CD8-positive, alpha-beta memory T cell (primary cell): ENCODE measurements around the gene IL4. TPM values are rescaled to one million over a fixed set of nuclear protein-coding genes. Genes with fewer than 3 reads are reported as not detected.
"Not testable (repeated sequence)": the region's sequence is repeated elsewhere in the genome, so short reads cannot be mapped to it uniquely, and the experiment has no call there.

Source experiments
- CTCF ChIA-PET: fragments of 350-600 bp; sonication (Branson Sonifier 250); formaldehyde crosslinking; loops from one replicate; lab custom pipeline; 2021; ENCODE audit warnings: antibody characterized with exemption; lab: Charles Lee
- POLR2A ChIA-PET: fragments of 350-600 bp; sonication (Branson Sonifier 250); formaldehyde crosslinking; loops from one replicate; lab custom pipeline; 2021; ENCODE audit warnings: antibody characterized with exemption; lab: Charles Lee
- DNase-seq, 5 donors: peaks; one replicate each; pipeline versions ENCODE4 v3.0.0 to v3.0.0-alpha.2; 2020 to 2022; ENCODE audit warnings: mixed read lengths in 1 of 5
- H3K27ac ChIP-seq: one replicate; pipeline ENCODE4 v1.7.0; 2013; ENCODE audit warnings: low read depth, mild to moderate bottlenecking, low read length, moderate library complexity
- H3K27me3 ChIP-seq: 2 replicates; pipeline ENCODE4 v1.7.0; 2013; ENCODE audit warnings: low read length, mild to moderate bottlenecking; ENCODE audit not compliant: insufficient read depth, poor library complexity, severe bottlenecking
- H3K36me3 ChIP-seq: 2 replicates; pipeline ENCODE4 v1.7.0; 2013; ENCODE audit warnings: mild to moderate bottlenecking, low read length, moderate library complexity; ENCODE audit not compliant: insufficient read depth
- H3K4me1 ChIP-seq: 2 replicates; pipeline ENCODE4 v1.7.0; 2013; ENCODE audit warnings: mild to moderate bottlenecking, low read length, moderate library complexity; ENCODE audit not compliant: insufficient read depth
- H3K4me3 ChIP-seq: 2 replicates; pipeline ENCODE4 v1.7.0; 2013; ENCODE audit warnings: mild to moderate bottlenecking, low read length
- H3K9me3 ChIP-seq: 2 replicates; pipeline ENCODE4 v1.7.0; 2013; ENCODE audit warnings: mild to moderate bottlenecking, low read length
- H3K27ac Mint-ChIP-seq, 8 donors: one replicate each; pipeline ENCODE4 v1.8.0; 2020 to 2021; ENCODE audit warnings: mixed read lengths in 8 of 8, mild to moderate bottlenecking in 6 of 8, inconsistent platforms in 3 of 8, moderate library complexity in 3 of 8
- H3K27me3 Mint-ChIP-seq, 2 donors: one replicate each; pipeline ENCODE4 v1.8.0; 2020 to 2021; ENCODE audit warnings: mixed read lengths in 2 of 2, mild to moderate bottlenecking in 1 of 2, moderate library complexity in 1 of 2
- H3K36me3 Mint-ChIP-seq, 3 donors: one replicate each; pipeline ENCODE4 v1.8.0; 2020 to 2021; ENCODE audit warnings: mixed read lengths in 3 of 3, inconsistent platforms in 1 of 3, mild to moderate bottlenecking in 1 of 3
- H3K4me1 Mint-ChIP-seq, 3 donors: one replicate each; pipeline ENCODE4 v1.8.0; 2020 to 2021; ENCODE audit warnings: mixed read lengths in 3 of 3, inconsistent platforms in 1 of 3, mild to moderate bottlenecking in 1 of 3
- H3K4me3 Mint-ChIP-seq, 7 donors: one replicate each; pipeline ENCODE4 v1.8.0; 2020 to 2021; ENCODE audit warnings: mixed read lengths in 7 of 7, mild to moderate bottlenecking in 6 of 7, moderate library complexity in 4 of 7, inconsistent platforms in 2 of 7
- H3K9me3 Mint-ChIP-seq, 5 donors: one replicate each; pipeline ENCODE4 v1.8.0; 2020 to 2022; ENCODE audit warnings: mixed read lengths in 5 of 5, mild to moderate bottlenecking in 3 of 5, moderate library complexity in 2 of 5, inconsistent platforms in 1 of 5
- polyA plus RNA-seq: library from polyadenylated mRNA; unstranded; fragments of 300-500 nt; fragmentation: Illumina TruSeq; gene quantifications from one replicate; pipeline ENCODE4 v1.2.3, GENCODE V29; 2021
- total RNA-seq, 2 experiments: library from RNA; stranded (reverse); gene quantifications; one replicate each; pipeline ENCODE4 v1.2.3, GENCODE V29; 2021

The IL4 gene
- total RNA-seq (1 to 10 TPM; 6.4 to 6.8 TPM), polyA plus RNA-seq (not detected)

DNA sequence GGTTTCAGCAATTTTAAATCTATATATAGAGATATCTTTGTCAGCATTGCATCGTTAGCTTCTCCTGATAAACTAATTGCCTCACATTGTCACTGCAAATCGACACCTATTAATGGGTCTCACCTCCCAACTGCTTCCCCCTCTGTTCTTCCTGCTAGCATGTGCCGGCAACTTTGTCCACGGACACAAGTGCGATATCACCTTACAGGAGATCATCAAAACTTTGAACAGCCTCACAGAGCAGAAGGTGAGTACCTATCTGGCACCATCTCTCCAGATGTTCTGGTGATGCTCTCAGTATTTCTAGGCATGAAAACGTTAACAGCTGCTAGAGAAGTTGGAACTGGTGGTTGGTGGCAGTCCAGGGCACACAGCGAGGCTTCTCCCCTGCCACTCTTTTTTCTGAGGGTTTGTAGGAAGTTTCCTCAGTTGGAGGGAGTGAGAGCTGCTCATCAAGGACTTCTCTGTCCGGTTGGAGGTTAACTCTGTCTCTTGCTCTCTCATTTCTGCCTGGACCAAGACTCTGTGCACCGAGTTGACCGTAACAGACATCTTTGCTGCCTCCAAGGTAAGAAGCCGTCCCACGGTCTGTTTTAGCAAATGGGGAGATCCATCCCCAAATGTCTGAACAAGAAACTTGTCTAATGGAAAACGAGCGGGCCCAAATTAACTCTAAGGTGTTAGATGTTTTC is at the start of gene IL4:
TSS of gene IL4 (plus strand) at position 51 of the 692 bp plus-strand sequence. CDS start at position 113, 62 bp downstream.
- CTCF ChIA-PET = no interaction called here
- Mint-ChIP-seq H3K9me3 (no peaks in the 10 kb centered on the region), H3K27me3 (peaks cover 0 to 5% of the 10 kb centered on the region in 2 donors), H3K27ac (peak within 1 kb of the TSS; percentile 27 to 97 (median 74)), H3K36me3 (no peaks in the 10 kb centered on the region), H3K4me1 (peaks cover 18 to 37% (median 36%) of the 10 kb centered on the region in 3 donors), H3K4me3 (peak within 1 kb of the TSS; percentile 42 to 88 (median 59))
- Histone ChIP-seq H3K36me3 (no peaks in the 10 kb centered on the region), H3K4me3 (no peak within 1 kb of the TSS), H3K27me3 (no peaks in the 10 kb centered on the region), H3K27ac (peak within 1 kb of the TSS; percentile 28), H3K9me3 (no peaks in the 10 kb centered on the region), H3K4me1 (peaks cover 9% of the 10 kb centered on the region)
- POLR2A ChIA-PET = no interaction called here
- DNase-seq = no peak

DNA sequence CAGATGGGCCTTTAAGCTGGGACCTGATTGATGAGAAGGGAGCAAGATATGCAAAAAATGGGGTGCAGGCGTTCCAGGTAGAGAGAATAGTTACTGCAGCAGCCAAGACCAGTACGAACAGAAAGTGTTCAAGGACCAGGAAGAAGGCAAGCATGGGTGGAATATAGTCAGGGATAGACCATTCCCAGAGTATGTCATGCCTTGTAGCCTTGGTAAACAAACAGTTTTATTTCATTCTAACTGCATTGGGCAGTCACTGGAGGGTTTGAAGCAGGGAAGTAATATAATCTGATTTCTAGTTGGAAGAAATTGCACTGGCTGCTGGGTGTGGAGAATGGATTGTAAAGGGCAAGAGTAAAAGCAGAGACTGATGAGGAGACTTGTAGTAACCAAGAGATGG is 46.3 kb upstream of the IL4 start:
- Mint-ChIP-seq H3K4me3 (no peak overlapping the region), H3K27ac (peak overlapping the region in 3 of 8 donors; percentile 11 to 47 (median 43)), H3K4me1 (peaks cover 15 to 22% (median 19%) of the 10 kb centered on the region in 3 donors), H3K27me3 (no peaks in the 10 kb centered on the region), H3K9me3 (no peaks in the 10 kb centered on the region), H3K36me3 (peaks cover 0 to 50% (median 21%) of the 10 kb centered on the region in 3 donors)
- no peak for DNase-seq
- ChIA-PET CTCF (no interaction called here), POLR2A (no interaction called here)
- no peak overlapping the region for H3K27ac ChIP-seq
- no peaks in the 10 kb centered on the region for H3K9me3 ChIP-seq
- H3K4me3 ChIP-seq = no peak overlapping the region
- H3K4me1 ChIP-seq = no peaks in the 10 kb centered on the region
- H3K27me3 ChIP-seq = no peaks in the 10 kb centered on the region
- no peaks in the 10 kb centered on the region for H3K36me3 ChIP-seq

DNA sequence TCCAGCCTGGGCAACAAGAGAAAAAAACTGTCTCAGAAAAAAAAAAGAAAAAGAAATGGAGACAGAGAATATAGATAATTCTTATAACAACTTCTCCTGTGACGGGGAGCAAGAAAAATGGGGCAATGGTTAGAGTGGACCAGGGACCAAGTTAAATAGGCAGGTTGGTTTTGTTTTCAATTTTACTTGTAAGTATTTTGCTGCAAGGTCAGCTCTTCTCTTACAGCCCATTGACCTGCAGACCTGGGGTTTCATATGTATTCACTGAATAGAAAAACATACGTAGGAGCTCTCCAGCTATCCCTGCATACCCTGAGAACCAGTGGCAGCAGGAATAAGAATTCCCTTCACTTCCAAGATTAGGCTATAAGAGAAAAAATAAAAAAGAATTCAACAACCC is 45.0 kb upstream of the IL4 start:
- no peak overlapping the region for H3K27ac ChIP-seq
- H3K36me3 ChIP-seq = no peaks in the 10 kb centered on the region
- no peaks in the 10 kb centered on the region for H3K9me3 ChIP-seq
- no peak overlapping the region for H3K4me3 ChIP-seq
- CTCF ChIA-PET = no interaction called here
- H3K4me1 Mint-ChIP-seq = peaks cover 15 to 22% (median 19%) of the 10 kb centered on the region in 3 donors
- H3K27ac Mint-ChIP-seq = peak overlapping the region in 2 of 8 donors; percentile 47 to 68
- POLR2A ChIA-PET = no interaction called here
- no peak for DNase-seq
- H3K4me3 Mint-ChIP-seq = no peak overlapping the region
- peaks cover 0 to 45% (median 12%) of the 10 kb centered on the region in 3 donors for H3K36me3 Mint-ChIP-seq
- H3K9me3 Mint-ChIP-seq = no peaks in the 10 kb centered on the region
- no peaks in the 10 kb centered on the region for H3K27me3 Mint-ChIP-seq
- no peaks in the 10 kb centered on the region for H3K27me3 ChIP-seq
- no peaks in the 10 kb centered on the region for H3K4me1 ChIP-seq

DNA sequence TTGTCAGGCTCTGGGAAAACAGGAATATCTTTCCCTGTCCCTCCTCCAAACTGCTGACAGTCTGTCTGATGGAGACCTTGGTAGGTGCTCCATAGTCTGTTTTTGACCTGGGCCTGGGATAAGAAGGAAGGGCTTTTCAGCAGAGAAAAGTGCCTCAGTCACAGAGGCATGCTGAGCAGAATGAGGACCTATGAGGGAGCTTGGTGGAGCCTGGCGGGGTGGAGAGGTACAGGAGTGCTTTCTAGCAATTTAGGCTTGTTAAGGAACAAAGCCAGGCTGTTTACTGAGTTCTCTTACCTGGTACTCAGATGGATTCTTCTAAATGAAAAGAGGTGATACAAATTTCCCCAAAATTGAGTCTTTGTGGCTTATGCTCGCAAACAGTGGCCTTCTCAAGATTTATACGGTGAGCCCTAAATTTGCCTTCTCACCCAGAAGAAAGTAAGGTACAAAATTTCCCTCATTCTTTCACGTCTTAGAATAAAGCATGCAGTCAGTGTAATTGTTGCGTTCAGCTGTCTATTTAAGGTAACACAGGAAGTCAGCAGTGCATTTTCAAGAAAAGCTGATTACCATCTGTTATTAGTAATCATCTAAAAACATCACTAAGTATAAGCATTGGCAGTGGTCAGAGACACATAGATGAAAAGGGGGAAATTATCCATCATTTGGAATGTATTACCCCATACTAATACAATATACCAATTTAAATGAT is 44.4 kb upstream of the IL4 start:
- Mint-ChIP-seq H3K4me1 (peaks cover 15 to 22% (median 19%) of the 10 kb centered on the region in 3 donors), H3K27me3 (no peaks in the 10 kb centered on the region), H3K9me3 (no peaks in the 10 kb centered on the region), H3K4me3 (peak overlapping the region in 2 of 7 donors; percentile 7 to 61), H3K36me3 (peaks cover 0 to 44% (median 12%) of the 10 kb centered on the region in 3 donors), H3K27ac (peak overlapping the region in 5 of 8 donors; percentile 44 to 85 (median 48))
- Histone ChIP-seq H3K4me3 (no peak overlapping the region), H3K27ac (no peak overlapping the region), H3K27me3 (no peaks in the 10 kb centered on the region), H3K36me3 (no peaks in the 10 kb centered on the region), H3K4me1 (no peaks in the 10 kb centered on the region), H3K9me3 (no peaks in the 10 kb centered on the region)
- no peak for DNase-seq
- CTCF ChIA-PET = no interaction called here
- POLR2A ChIA-PET = no interaction called here

DNA sequence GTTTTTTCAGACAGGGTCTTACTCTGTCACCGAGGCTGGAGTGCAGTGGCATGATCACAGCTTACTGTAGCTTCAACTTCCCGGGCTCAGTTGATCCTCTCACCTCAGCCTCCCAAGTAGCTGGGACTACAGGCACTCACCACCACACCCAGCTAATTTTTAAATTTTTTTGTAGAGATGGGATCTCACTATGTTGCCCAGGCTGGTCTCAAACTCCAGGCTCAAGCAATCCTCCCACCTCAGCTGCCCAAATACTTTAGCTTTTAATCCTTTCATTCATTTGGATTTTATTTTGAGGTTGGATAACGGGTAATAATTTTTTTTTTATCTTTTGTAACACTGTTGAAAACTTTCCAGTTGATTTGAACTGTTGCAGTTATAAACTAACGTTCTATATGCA is 40.2 kb upstream of the IL4 start:
- POLR2A ChIA-PET, H3K27me3 Mint-ChIP-seq, DNase-seq, H3K9me3 ChIP-seq, H3K4me1 ChIP-seq, H3K4me3 ChIP-seq, H3K27me3 ChIP-seq, H3K4me3 Mint-ChIP-seq, H3K9me3 Mint-ChIP-seq, H3K27ac Mint-ChIP-seq, H3K27ac ChIP-seq, CTCF ChIA-PET: not testable (repeated sequence)
- peaks cover 10 to 19% (median 18%) of the 10 kb centered on the region in 3 donors for H3K4me1 Mint-ChIP-seq
- peaks cover 16% of the 10 kb centered on the region for H3K36me3 ChIP-seq
- peaks cover 8 to 57% (median 25%) of the 10 kb centered on the region in 3 donors for H3K36me3 Mint-ChIP-seq

DNA sequence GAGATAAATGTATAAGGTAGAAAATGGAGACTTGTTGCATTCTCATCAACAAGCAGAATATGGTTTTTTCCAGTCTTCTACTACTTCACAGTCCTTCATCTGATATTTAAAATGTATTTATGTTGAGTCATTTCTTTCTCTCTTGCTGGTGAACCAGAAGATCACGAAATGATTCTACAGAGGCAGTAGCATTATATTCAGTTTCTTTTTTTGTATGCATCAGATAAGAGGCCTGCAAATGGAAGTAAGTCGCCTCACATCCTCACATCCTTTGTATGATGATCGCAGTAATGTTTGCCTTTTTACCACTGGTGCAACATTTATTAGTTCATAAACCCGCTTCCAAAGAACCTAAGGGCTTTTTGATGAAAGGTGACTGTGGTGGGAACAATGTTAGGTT is 37.9 kb upstream of the IL4 start:
- Histone ChIP-seq H3K4me3 (no peak overlapping the region), H3K9me3 (no peaks in the 10 kb centered on the region), H3K36me3 (peaks cover 32% of the 10 kb centered on the region), H3K4me1 (no peaks in the 10 kb centered on the region), H3K27me3 (no peaks in the 10 kb centered on the region), H3K27ac (no peak overlapping the region)
- no peaks in the 10 kb centered on the region for H3K9me3 Mint-ChIP-seq
- POLR2A ChIA-PET = no interaction called here
- no peak overlapping the region for H3K4me3 Mint-ChIP-seq
- CTCF ChIA-PET = no interaction called here
- H3K27me3 Mint-ChIP-seq = no peaks in the 10 kb centered on the region
- peaks cover 9 to 64% (median 29%) of the 10 kb centered on the region in 3 donors for H3K36me3 Mint-ChIP-seq
- DNase-seq = no peak
- peaks cover 0 to 8% (median 7%) of the 10 kb centered on the region in 3 donors for H3K4me1 Mint-ChIP-seq
- H3K27ac Mint-ChIP-seq = peak overlapping the region in 1 of 8 donors; percentile 2

DNA sequence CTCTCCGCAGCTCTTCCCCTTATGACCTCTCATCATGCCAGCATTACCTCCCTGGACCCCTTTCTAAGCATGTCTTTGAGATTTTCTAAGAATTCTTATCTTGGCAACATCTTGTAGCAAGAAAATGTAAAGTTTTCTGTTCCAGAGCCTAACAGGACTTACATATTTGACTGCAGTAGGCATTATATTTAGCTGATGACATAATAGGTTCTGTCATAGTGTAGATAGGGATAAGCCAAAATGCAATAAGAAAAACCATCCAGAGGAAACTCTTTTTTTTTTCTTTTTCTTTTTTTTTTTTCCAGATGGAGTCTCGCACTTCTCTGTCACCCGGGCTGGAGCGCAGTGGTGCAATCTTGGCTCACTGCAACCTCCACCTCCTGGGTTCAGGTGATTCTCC is 36.5 kb upstream of the IL4 start:
- no peak overlapping the region for H3K27ac ChIP-seq
- H3K4me1 ChIP-seq = no peaks in the 10 kb centered on the region
- H3K9me3 ChIP-seq = no peaks in the 10 kb centered on the region
- CTCF ChIA-PET = no interaction called here
- Mint-ChIP-seq H3K27ac (no peak overlapping the region), H3K27me3 (no peaks in the 10 kb centered on the region), H3K4me3 (no peak overlapping the region), H3K36me3 (peaks cover 9 to 69% (median 23%) of the 10 kb centered on the region in 3 donors), H3K9me3 (no peaks in the 10 kb centered on the region), H3K4me1 (peaks cover 0 to 8% (median 7%) of the 10 kb centered on the region in 3 donors)
- H3K27me3 ChIP-seq = no peaks in the 10 kb centered on the region
- POLR2A ChIA-PET = no interaction called here
- peaks cover 36% of the 10 kb centered on the region for H3K36me3 ChIP-seq
- no peak for DNase-seq
- no peak overlapping the region for H3K4me3 ChIP-seq

DNA sequence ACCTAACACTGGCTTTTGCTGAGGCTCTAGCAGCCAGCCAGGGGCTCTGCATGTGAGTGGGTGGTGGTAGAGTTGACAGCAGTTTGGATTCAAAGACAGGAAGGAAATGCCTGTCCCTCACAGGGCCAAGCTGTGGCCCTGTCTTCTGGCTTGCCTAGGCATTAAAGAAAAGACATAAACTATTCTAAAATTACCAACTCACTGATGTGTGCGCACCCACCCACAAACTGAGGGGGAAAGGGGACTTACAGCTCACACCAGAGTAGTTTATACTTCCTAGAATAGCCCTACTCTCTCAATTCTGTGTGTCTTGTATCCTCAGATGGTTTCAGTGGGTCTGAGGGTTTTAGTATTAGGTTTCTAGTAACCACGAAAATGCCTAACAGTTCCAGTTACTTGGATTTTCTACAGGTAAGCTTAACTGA is 34.1 kb upstream of the IL4 start:
- Histone ChIP-seq H3K4me3 (no peak overlapping the region), H3K27me3 (no peaks in the 10 kb centered on the region), H3K4me1 (no peaks in the 10 kb centered on the region), H3K36me3 (peaks cover 36% of the 10 kb centered on the region), H3K27ac (no peak overlapping the region), H3K9me3 (no peaks in the 10 kb centered on the region)
- Mint-ChIP-seq H3K36me3 (peaks cover 16 to 71% (median 30%) of the 10 kb centered on the region in 3 donors), H3K4me1 (peaks cover 0 to 8% (median 7%) of the 10 kb centered on the region in 3 donors), H3K9me3 (no peaks in the 10 kb centered on the region), H3K4me3 (no peak overlapping the region), H3K27ac (peak overlapping the region in 2 of 8 donors; percentile 30 to 43), H3K27me3 (no peaks in the 10 kb centered on the region)
- CTCF ChIA-PET = no interaction called here
- no peak for DNase-seq
- POLR2A ChIA-PET = no interaction called here
